MM.1S (cell line): ENCODE data around the gene DMRTA2.

Source experiments
- DNase-seq: peaks from one replicate; pipeline ENCODE4 v3.0.0-alpha.2; 2015
- H2AFZ ChIP-seq: fragments of 300-600 bp; sonication (generic); 2 replicates; pipeline ENCODE4 v1.6.0; 2016; ENCODE audit warnings: antibody characterized with exemption, low read length
- H3F3A ChIP-seq: fragments of 300-600 bp; sonication (generic); 2 replicates; pipeline ENCODE4 v1.6.1; 2016; ENCODE audit warnings: mild to moderate bottlenecking, antibody characterized with exemption, low read length, moderate library complexity, mixed read lengths; ENCODE audit not compliant: insufficient read depth
- H3K27ac ChIP-seq: fragments of 300-600 bp; sonication (generic); 2 replicates; pipeline ENCODE4 v1.5.1; 2016; ENCODE audit warnings: mild to moderate bottlenecking, low read length
- H3K27me3 ChIP-seq: fragments of 300-600 bp; sonication (generic); replicated peaks from 2 replicates; pipeline ENCODE4 v1.6.0; 2016; ENCODE audit warnings: low read length; ENCODE audit not compliant: insufficient read depth
- H3K36me3 ChIP-seq: fragments of 300-600 bp; sonication (generic); replicated peaks from 2 replicates; pipeline ENCODE4 v1.6.1; 2016; ENCODE audit warnings: mild to moderate bottlenecking, low read length, mixed read lengths; ENCODE audit not compliant: insufficient read depth
- H3K4me1 ChIP-seq: fragments of 300-600 bp; sonication (generic); 2 replicates; pipeline ENCODE4 v1.6.1; 2016; ENCODE audit warnings: low read length, mixed read lengths
- H3K4me2 ChIP-seq: fragments of 300-600 bp; sonication (generic); 2 replicates; pipeline ENCODE4 v1.6.0; 2016; ENCODE audit warnings: low read depth, low read length
- H3K4me3 ChIP-seq: fragments of 300-600 bp; sonication (generic); 2 replicates; pipeline ENCODE4 v1.5.1; 2016; ENCODE audit warnings: low read length, mixed read lengths
- H3K79me2 ChIP-seq: fragments of 300-600 bp; sonication (generic); 2 replicates; pipeline ENCODE4 v1.6.1; 2016; ENCODE audit warnings: mixed run types, low read length, mixed read lengths
- H3K9ac ChIP-seq: fragments of 300-600 bp; sonication (generic); 2 replicates; pipeline ENCODE4 v1.6.1; 2016; ENCODE audit warnings: low read length, mixed read lengths
- H3K9me2 ChIP-seq: fragments of 300-600 bp; sonication (generic); replicated peaks from 2 replicates; pipeline ENCODE4 v1.6.1; 2016; ENCODE audit warnings: mild to moderate bottlenecking, low read length, mixed read lengths; ENCODE audit not compliant: insufficient read depth
- H3K9me3 ChIP-seq: fragments of 300-600 bp; sonication (generic); replicated peaks from 2 replicates; pipeline ENCODE4 v1.6.1; 2016; ENCODE audit warnings: mild to moderate bottlenecking, low read length, mixed read lengths; ENCODE audit not compliant: insufficient read depth
- H4K20me1 ChIP-seq: fragments of 300-600 bp; sonication (generic); 2 replicates; pipeline ENCODE4 v1.6.1; 2016; ENCODE audit warnings: mild to moderate bottlenecking, low read length, moderate library complexity, mixed read lengths; ENCODE audit not compliant: insufficient read depth
- CTCF ChIP-seq: fragments of 300-600 bp; sonication (generic); IDR thresholded peaks from 2 replicates; pipeline ENCODE4 v1.5.1; 2016; ENCODE audit warnings: antibody characterized with exemption, low read length, mixed read lengths
- EZH2 ChIP-seq: fragments of 300-600 bp; sonication (generic); optimal IDR thresholded peaks from 2 replicates; pipeline ENCODE3; 2017; ENCODE audit warnings: low read depth, mild to moderate bottlenecking, antibody characterized with exemption, low read length, mixed read lengths
- EZH2phosphoT487 ChIP-seq: fragments of 300-600 bp; sonication (generic); IDR thresholded peaks from 2 replicates; pipeline ENCODE4 v1.6.1; 2018; ENCODE audit warnings: antibody characterized with exemption, low read length

Gene DMRTA2

GRCh38 chr1:50427818-50428779, 4.9 kb upstream of the DMRTA2 start:
- Histone ChIP-seq H3F3A (no peaks in the 10 kb centered on the region), H3K36me3 (no peaks in the 10 kb centered on the region), H3K4me3 (no peak overlapping the region), H4K20me1 (no peaks in the 10 kb centered on the region), H3K4me1 (no peaks in the 10 kb centered on the region), H2AFZ (no peak overlapping the region), H3K27ac (no peak overlapping the region), H3K4me2 (no peak overlapping the region), H3K9me3 (no peaks in the 10 kb centered on the region), H3K9me2 (no peaks in the 10 kb centered on the region), H3K9ac (no peak overlapping the region), H3K27me3 (no peaks in the 10 kb centered on the region; the same call in 1 of the 2 replicates), H3K79me2 (no peaks in the 10 kb centered on the region)
- TF ChIP-seq EZH2 (no peak), CTCF (no peak), EZH2phosphoT487 (no peak)
- no peak for DNase-seq

- no peaks in the 10 kb centered on the region for H3K36me3 ChIP-seq
- H3K79me2 ChIP-seq = no peaks in the 10 kb centered on the region
- H4K20me1 ChIP-seq = no peaks in the 10 kb centered on the region
- no peak overlapping the region for H3K27ac ChIP-seq
- no peak overlapping the region for H3K9ac ChIP-seq
- H3K9me3 ChIP-seq = no peaks in the 10 kb centered on the region
- H3F3A ChIP-seq = no peaks in the 10 kb centered on the region
- no peak overlapping the region for H2AFZ ChIP-seq
- no peak overlapping the region for H3K4me3 ChIP-seq
- H3K4me2 ChIP-seq = no peak overlapping the region
- no peaks in the 10 kb centered on the region for H3K4me1 ChIP-seq
- H3K9me2 ChIP-seq = no peaks in the 10 kb centered on the region
- DNase-seq = no peak
- H3K27me3 ChIP-seq = no peaks in the 10 kb centered on the region; the same call in 1 of the 2 replicates
- TF ChIP-seq EZH2 = no peak
- no peak for TF ChIP-seq EZH2phosphoT487
- TF ChIP-seq CTCF = no peak
Measured at GRCh38 chr1:50427086-50427817, 4.0 kb upstream of the DMRTA2 start.

DNA sequence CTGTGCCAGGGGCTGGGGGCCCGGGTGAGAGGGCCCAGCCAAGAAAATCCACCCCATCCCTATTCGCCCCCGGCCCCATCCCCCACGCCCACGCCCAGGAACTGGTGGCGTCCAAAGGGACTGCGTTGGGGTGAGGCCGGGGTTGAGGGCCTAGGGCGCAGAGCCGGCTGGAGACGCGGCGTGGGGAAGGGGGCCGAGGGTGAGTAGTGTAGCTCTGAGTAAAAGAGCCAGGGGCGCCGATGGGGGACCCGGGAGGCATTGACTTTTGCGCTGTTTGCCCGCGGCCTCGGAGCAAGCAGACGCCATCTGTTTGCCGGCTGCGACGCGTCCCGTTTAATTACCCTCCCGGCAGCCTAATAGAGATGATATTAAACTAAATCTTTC, 3.5 kb upstream of the DMRTA2 start:
- Histone ChIP-seq H3K4me3 (no peak overlapping the region), H3K36me3 (no peaks in the 10 kb centered on the region), H3K4me1 (no peaks in the 10 kb centered on the region), H3K9me2 (no peaks in the 10 kb centered on the region), H4K20me1 (no peaks in the 10 kb centered on the region), H2AFZ (no peak overlapping the region), H3K27me3 (no peaks in the 10 kb centered on the region; the same call in 1 of the 2 replicates), H3K27ac (no peak overlapping the region), H3K9ac (no peak overlapping the region), H3F3A (no peaks in the 10 kb centered on the region), H3K4me2 (no peak overlapping the region), H3K9me3 (no peaks in the 10 kb centered on the region), H3K79me2 (no peaks in the 10 kb centered on the region)
- TF ChIP-seq EZH2 = no peak
- no peak for TF ChIP-seq CTCF
- no peak for TF ChIP-seq EZH2phosphoT487
- DNase-seq = no peak
